Fibroblast of lung (primary cell): ENCODE measurements around the gene SLC7A6. TPM values are rescaled to one million over a fixed set of nuclear protein-coding genes. Genes with fewer than 3 reads are reported as not detected.

Experiments used
- DNase-seq, 2 donors: peaks; one replicate each; pipeline versions ENCODE4 v3.0.0 to v3.0.0-alpha.2; 2010; ENCODE audit warnings: low read depth in 2 of 2
- H2AFZ ChIP-seq: 2 replicates; pipeline ENCODE4 v1.5.1; 2012; ENCODE audit warnings: low read length, control low read depth, inconsistent platforms
- H3K27ac ChIP-seq: 2 replicates; pipeline ENCODE4 v1.5.1; 2011; ENCODE audit warnings: low read length, control low read depth; ENCODE audit not compliant: insufficient read depth
- H3K27me3 ChIP-seq: 2 replicates; pipeline ENCODE4 v1.5.1; 2011; ENCODE audit warnings: mild to moderate bottlenecking, low read length; ENCODE audit not compliant: control insufficient read depth, insufficient read depth
- H3K36me3 ChIP-seq: 2 replicates; pipeline ENCODE4 v1.5.1; 2011; ENCODE audit warnings: low read length; ENCODE audit not compliant: control insufficient read depth, insufficient read depth
- H3K4me1 ChIP-seq: 2 replicates; pipeline ENCODE4 v1.5.1; 2011; ENCODE audit warnings: low read length; ENCODE audit not compliant: control insufficient read depth, insufficient read depth; ENCODE audit errors: extremely low read depth
- H3K4me2 ChIP-seq: 2 replicates; pipeline ENCODE4 v1.5.1; 2011; ENCODE audit warnings: low read length, control low read depth; ENCODE audit not compliant: insufficient read depth; ENCODE audit errors: extremely low read depth
- H3K4me3 ChIP-seq, 4 experiments: fragments of 200-600 bp in 1 of 4; sonication (generic) in 1 of 4; replicated peaks in 1 of 4; 2 replicates each; pipeline ENCODE4 v1.5.1; 2011 to 2016; ENCODE audit warnings: low read length in 4 of 4, low read depth in 3 of 4, mild to moderate bottlenecking in 3 of 4, control low read depth in 2 of 4, inconsistent platforms in 1 of 4, mixed read lengths in 1 of 4; ENCODE audit not compliant: insufficient read depth in 1 of 4; ENCODE audit errors: control extremely low read depth in 1 of 4
- H3K79me2 ChIP-seq: 2 replicates; pipeline ENCODE4 v1.5.1; 2012; ENCODE audit warnings: mild to moderate bottlenecking, low read length, inconsistent platforms; ENCODE audit not compliant: control insufficient read depth, insufficient read depth
- H3K9ac ChIP-seq: 2 replicates; pipeline ENCODE4 v1.5.1; 2011; ENCODE audit warnings: mild to moderate bottlenecking, low read length, control low read depth; ENCODE audit not compliant: insufficient read depth
- H3K9me3 ChIP-seq: 2 replicates; pipeline ENCODE4 v1.5.1; 2012; ENCODE audit warnings: low read depth, low read length; ENCODE audit not compliant: control insufficient read depth, insufficient read depth
- H4K20me1 ChIP-seq: 2 replicates; pipeline ENCODE4 v1.5.1; 2011; ENCODE audit warnings: low read length; ENCODE audit not compliant: control insufficient read depth, insufficient read depth; ENCODE audit errors: extremely low read depth
- CTCF ChIP-seq, 2 donors: IDR thresholded peaks in 1 of 2; conservative IDR thresholded peaks in 1 of 2; 1 replicate in 1 of 2; 2 replicates in 1 of 2; pipeline ENCODE4 v1.5.1; 2011 to 2012; ENCODE audit warnings: low read length in 2 of 2, control low read depth in 1 of 2, inconsistent platforms in 1 of 2, low read depth in 1 of 2, mild to moderate bottlenecking in 1 of 2
- EZH2 ChIP-seq: IDR thresholded peaks from 2 replicates; pipeline ENCODE4 v1.5.1; 2012; ENCODE audit warnings: low read length, control low read depth, mild to moderate bottlenecking; ENCODE audit errors: missing control alignments
- polyA plus RNA-seq, 2 donors: library from polyadenylated mRNA; depleted of rRNA in 1 of 2; stranded (reverse) in 1 of 2; unstranded in 1 of 2; fragments of >200 nt; gene quantifications; 2 replicates each; pipeline ENCODE4 v1.2.1, GENCODE V29; 2011 to 2012; ENCODE audit warnings: missing spikeins in 1 of 2
- total RNA-seq: library from RNA; depleted of rRNA; stranded (reverse); fragments of >200 nt; gene quantifications from 2 replicates; pipeline ENCODE4 v1.2.1, GENCODE V29; 2014

Gene SLC7A6
- total and polyA plus RNA-seq, 2 donors (not counting 1 experiment from before 2014, with no cell fraction given), result 11.9 to 19.0 TPM

GRCh38 chr16:68257251-68257905 is 6.9 kb upstream of the SLC7A6 start:
- Histone ChIP-seq H3K27ac (peak overlapping the region; percentile 8), H3K9ac (no peak overlapping the region), H3K27me3 (no peaks in the 10 kb centered on the region)

GRCh38 chr16:68257906-68258800 is 6.2 kb upstream of the SLC7A6 start:
- H3K9me3 ChIP-seq, result no peaks in the 10 kb centered on the region
- no peak overlapping the region for H3K4me3 ChIP-seq
- no peak overlapping the region for H3K9ac ChIP-seq

More at GRCh38 chr16:68257251-68257905, 6.9 kb upstream of the SLC7A6 start:
- H3K4me3 ChIP-seq, result no peak overlapping the region
- peaks cover 17% of the 10 kb centered on the region for H3K36me3 ChIP-seq
- H4K20me1 ChIP-seq, result no peaks in the 10 kb centered on the region
- DNase-seq, result no peak
- TF ChIP-seq EZH2 (no peak), CTCF (conservative IDR thresholded peaks at IDR 0.05 in 1 of 2, IDR thresholded peaks at IDR 0.05 in 1 of 2; ENCODE audit: low read depth in 1 of 2, low read length in 2 of 2) (no peak)
- peaks cover 2% of the 10 kb centered on the region for H3K4me1 ChIP-seq
- H3K9me3 ChIP-seq, result no peaks in the 10 kb centered on the region
- no peak overlapping the region for H3K4me2 ChIP-seq
- H3K79me2 ChIP-seq, result no peaks in the 10 kb centered on the region
- H2AFZ ChIP-seq, result no peak overlapping the region

More at GRCh38 chr16:68257906-68258800, 6.2 kb upstream of the SLC7A6 start:
- no peaks in the 10 kb centered on the region for H4K20me1 ChIP-seq
- no peak overlapping the region for H3K4me2 ChIP-seq
- H2AFZ ChIP-seq, result no peak overlapping the region
- peak overlapping the region; percentile 8 for H3K27ac ChIP-seq
- TF ChIP-seq EZH2, result no peak
- TF ChIP-seq CTCF (conservative IDR thresholded peaks at IDR 0.05 in 1 of 2, IDR thresholded peaks at IDR 0.05 in 1 of 2; ENCODE audit: low read depth in 1 of 2, low read length in 2 of 2), result no peak
- H3K27me3 ChIP-seq, result no peaks in the 10 kb centered on the region
- H3K79me2 ChIP-seq, result no peaks in the 10 kb centered on the region
- DNase-seq, result peak; percentile 35 to 37
- peaks cover 17% of the 10 kb centered on the region for H3K36me3 ChIP-seq
- peaks cover 2% of the 10 kb centered on the region for H3K4me1 ChIP-seq
